ENCODE results near the gene UQCRH. TPM values are rescaled to one million over a fixed set of nuclear protein-coding genes. Genes with fewer than 3 reads are reported as not detected.

UQCRH gene
- total RNA-seq (597 and 948 TPM in 2 replicates), polyA plus RNA-seq (517 and 698 TPM in 2 replicates)

DNA sequence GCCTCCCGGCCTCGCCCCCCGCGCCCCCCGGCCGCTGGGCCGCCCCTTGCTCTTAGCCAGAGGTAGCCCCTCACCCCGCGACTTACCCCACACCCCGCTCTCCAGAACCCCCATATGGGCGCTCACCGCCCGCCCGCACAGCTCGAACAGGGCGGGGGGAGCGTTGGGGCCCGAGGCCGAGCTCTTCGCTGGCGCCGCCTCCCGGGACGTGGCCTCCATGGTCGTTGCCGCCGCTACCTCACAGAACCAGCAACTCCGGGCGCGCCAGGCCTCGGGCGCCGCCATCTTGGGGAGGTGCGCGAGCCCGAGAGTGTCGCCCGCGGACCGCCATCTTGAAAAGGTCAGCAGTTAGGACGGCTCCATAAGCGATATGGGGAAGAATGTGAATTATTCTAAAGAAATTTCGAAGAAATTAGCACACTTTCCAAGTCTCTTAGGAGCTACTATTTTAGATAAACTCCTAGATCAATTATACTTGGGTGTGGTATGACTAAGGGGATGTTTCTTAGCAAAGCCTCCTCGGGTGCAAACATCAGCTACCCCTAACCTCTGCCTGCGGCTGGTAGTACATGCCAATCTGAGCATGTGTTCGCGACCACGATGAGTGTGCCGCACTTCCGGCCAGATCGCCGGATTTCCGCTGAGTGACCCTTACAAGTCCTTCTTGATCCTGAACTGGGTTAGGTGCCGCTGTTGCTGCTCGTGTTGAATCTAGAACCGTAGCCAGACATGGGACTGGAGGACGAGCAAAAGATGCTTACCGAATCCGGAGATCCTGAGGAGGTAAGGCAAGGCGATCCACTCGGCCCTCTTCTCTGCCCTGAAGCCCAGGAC, at the start of gene UQCRH, which contains the start of gene LRRC41:
TSS of gene UQCRH (plus strand) at position 661 of the 834 bp plus-strand sequence. CDS start at position 730, 69 bp downstream.
TSS of gene LRRC41 (minus strand) at position 579 of the 834 bp plus-strand sequence. CDS start at position 285, 294 bp downstream.
- Histone ChIP-seq H3K9me3 (ENCODE audit: low read depth) (no peaks in the 10 kb centered on the region), H3K27me3 (no peaks in the 10 kb centered on the region), H3K4me1 (ENCODE audit: low read depth) (peaks cover 34% of the 10 kb centered on the region), H3K36me3 (peaks cover 3% of the 10 kb centered on the region), H3K4me3 (peak within 1 kb of the TSS; percentile 62), H3K27ac (peak within 1 kb of the TSS; percentile 99)
- TF ChIP-seq, protein P1, sequence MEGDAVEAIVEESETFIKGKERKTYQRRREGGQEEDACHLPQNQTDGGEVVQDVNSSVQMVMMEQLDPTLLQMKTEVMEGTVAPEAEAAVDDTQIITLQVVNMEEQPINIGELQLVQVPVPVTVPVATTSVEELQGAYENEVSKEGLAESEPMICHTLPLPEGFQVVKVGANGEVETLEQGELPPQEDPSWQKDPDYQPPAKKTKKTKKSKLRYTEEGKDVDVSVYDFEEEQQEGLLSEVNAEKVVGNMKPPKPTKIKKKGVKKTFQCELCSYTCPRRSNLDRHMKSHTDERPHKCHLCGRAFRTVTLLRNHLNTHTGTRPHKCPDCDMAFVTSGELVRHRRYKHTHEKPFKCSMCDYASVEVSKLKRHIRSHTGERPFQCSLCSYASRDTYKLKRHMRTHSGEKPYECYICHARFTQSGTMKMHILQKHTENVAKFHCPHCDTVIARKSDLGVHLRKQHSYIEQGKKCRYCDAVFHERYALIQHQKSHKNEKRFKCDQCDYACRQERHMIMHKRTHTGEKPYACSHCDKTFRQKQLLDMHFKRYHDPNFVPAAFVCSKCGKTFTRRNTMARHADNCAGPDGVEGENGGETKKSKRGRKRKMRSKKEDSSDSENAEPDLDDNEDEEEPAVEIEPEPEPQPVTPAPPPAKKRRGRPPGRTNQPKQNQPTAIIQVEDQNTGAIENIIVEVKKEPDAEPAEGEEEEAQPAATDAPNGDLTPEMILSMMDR (IDR thresholded peaks at IDR 0.05; ENCODE audit: low read depth, low read length), result no peak
- peak; percentile 96 to 98 for DNase-seq (ENCODE audit: low read depth in 1 of 2, low spot score in 1 of 2)

GRCh38 chr1:46254668-46255067, 48.8 kb upstream of the UQCRH start:
- Histone ChIP-seq H3K4me3 (no peak overlapping the region), H3K36me3 (peaks cover 3% of the 10 kb centered on the region), H3K27me3 (no peaks in the 10 kb centered on the region), H3K4me1 (ENCODE audit: low read depth) (no peaks in the 10 kb centered on the region), H3K27ac (no peak overlapping the region), H3K9me3 (ENCODE audit: low read depth) (no peaks in the 10 kb centered on the region)
- DNase-seq (ENCODE audit: low read depth in 1 of 2, low spot score in 1 of 2), result no peak
- TF ChIP-seq, protein P1 (IDR thresholded peaks at IDR 0.05; ENCODE audit: low read depth, low read length), result no peak

DNA sequence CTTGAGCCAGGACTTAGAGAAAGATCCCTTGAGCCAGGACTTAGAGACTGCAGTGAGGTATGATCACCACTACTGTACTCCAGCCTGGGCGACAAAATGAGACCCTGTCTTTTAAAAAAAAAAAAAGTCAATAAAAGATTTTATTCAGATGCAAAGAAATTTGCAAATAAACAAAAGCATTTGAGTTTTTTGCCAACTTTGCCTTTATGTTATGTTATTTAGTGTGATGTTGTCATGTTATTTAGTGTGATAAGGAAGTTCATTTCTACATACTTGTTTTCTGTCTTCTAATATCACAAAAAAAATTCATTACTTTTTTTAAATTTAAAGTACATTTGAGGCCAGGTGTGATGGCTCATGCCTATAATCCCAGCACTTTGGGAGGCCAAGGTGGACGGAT, 47.0 kb upstream of the UQCRH start:
- H3K4me1 ChIP-seq (ENCODE audit: low read depth), result no peaks in the 10 kb centered on the region
- TF ChIP-seq, protein P1 (IDR thresholded peaks at IDR 0.05; ENCODE audit: low read depth, low read length), result no peak
- H3K4me3 ChIP-seq, result no peak overlapping the region
- H3K27ac ChIP-seq, result no peak overlapping the region
- H3K9me3 ChIP-seq (ENCODE audit: low read depth), result no peaks in the 10 kb centered on the region
- DNase-seq (ENCODE audit: low read depth in 1 of 2, low spot score in 1 of 2), result no peak
- H3K27me3 ChIP-seq, result no peaks in the 10 kb centered on the region
- H3K36me3 ChIP-seq, result peaks cover 3% of the 10 kb centered on the region

GRCh38 chr1:46262508-46262907, 41.0 kb upstream of the UQCRH start:
- no peak overlapping the region for H3K27ac ChIP-seq
- TF ChIP-seq, protein P1 (IDR thresholded peaks at IDR 0.05; ENCODE audit: low read depth, low read length), result no peak
- DNase-seq (ENCODE audit: low read depth in 1 of 2, low spot score in 1 of 2), result no peak
- no peaks in the 10 kb centered on the region for H3K9me3 ChIP-seq (ENCODE audit: low read depth)
- no peaks in the 10 kb centered on the region for H3K4me1 ChIP-seq (ENCODE audit: low read depth)
- H3K27me3 ChIP-seq, result no peaks in the 10 kb centered on the region
- H3K36me3 ChIP-seq, result peaks cover 10% of the 10 kb centered on the region
- no peak overlapping the region for H3K4me3 ChIP-seq

DNA sequence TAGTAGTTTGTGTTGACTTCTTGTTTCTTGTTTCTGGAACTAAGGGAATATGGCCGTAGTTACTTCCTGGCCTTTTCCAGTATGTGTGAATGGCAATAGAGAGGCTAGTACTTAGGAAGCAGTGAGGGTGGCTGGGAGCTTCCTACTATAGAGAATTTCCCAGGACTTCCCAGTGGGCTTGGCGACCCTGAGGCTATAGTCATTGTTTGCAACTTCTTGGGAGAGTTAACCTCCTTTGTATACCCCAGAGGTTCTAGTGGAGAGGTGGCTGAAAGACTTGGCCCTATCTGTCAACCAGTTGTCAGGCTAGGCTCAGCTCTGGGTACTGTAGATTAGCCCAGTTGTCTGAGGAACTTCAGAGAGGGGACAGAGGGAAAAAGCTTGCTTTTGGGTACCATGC, 40.4 kb upstream of the UQCRH start:
- peaks cover 10% of the 10 kb centered on the region for H3K36me3 ChIP-seq
- H3K27ac ChIP-seq, result no peak overlapping the region
- no peaks in the 10 kb centered on the region for H3K9me3 ChIP-seq (ENCODE audit: low read depth)
- no peak overlapping the region for H3K4me3 ChIP-seq
- TF ChIP-seq, protein P1 (IDR thresholded peaks at IDR 0.05; ENCODE audit: low read depth, low read length), result no peak
- no peaks in the 10 kb centered on the region for H3K4me1 ChIP-seq (ENCODE audit: low read depth)
- DNase-seq (ENCODE audit: low read depth in 1 of 2, low spot score in 1 of 2), result no peak
- no peaks in the 10 kb centered on the region for H3K27me3 ChIP-seq

All from cardiac muscle cell (in vitro differentiated cells and primary cell).